GM12878 (cell line): ENCODE data around the gene LURAP1L.

Source experiments
- ESRRA ChIP-seq: IDR thresholded peaks from 2 replicates; pipeline ENCODE4 v1.6.1; 2012; ENCODE audit warnings: mild to moderate bottlenecking, low read length, improper control_type of control experiment
- FOXM1 ChIP-seq: IDR thresholded peaks from 2 replicates; pipeline ENCODE4 v1.6.1; 2012; ENCODE audit warnings: low read depth, mild to moderate bottlenecking, inconsistent platforms, low read length, moderate library complexity
- MAX ChIP-seq: IDR thresholded peaks from 2 replicates; pipeline ENCODE4 v1.6.1; 2012; ENCODE audit warnings: low read depth, low read length, improper control_type of control experiment
- PBX3 ChIP-seq: IDR thresholded peaks from 2 replicates; pipeline ENCODE4 v1.6.1; 2011; ENCODE audit warnings: mild to moderate bottlenecking, low read depth, low read length, moderate library complexity; ENCODE audit not compliant: insufficient replicate concordance
- USF2 ChIP-seq: IDR thresholded peaks from 2 replicates; pipeline ENCODE4 v1.6.1; 2011; ENCODE audit warnings: low read depth, low read length, improper control_type of control experiment, borderline replicate concordance
- WRNIP1 ChIP-seq: IDR thresholded peaks from 2 replicates; pipeline ENCODE4 v1.6.1; 2011; ENCODE audit warnings: low read depth, low read length, improper control_type of control experiment, borderline replicate concordance

- TF ChIP-seq USF2 (no peak), WRNIP1 (no peak), FOXM1 (no peak), ESRRA (no peak), MAX (no peak), PBX3 (no peak)
Observed at GRCh38 chr9:12862611-12863410, 88.0 kb downstream of the LURAP1L start.
